Placental pericyte (primary cell): Measurements from ENCODE around the gene MAU2. TPM values are rescaled to one million over a fixed set of nuclear protein-coding genes. Genes with fewer than 3 reads are reported as not detected.

Experiments
- total RNA-seq: library from RNA; depleted of rRNA; stranded (reverse); fragments of >200 nt; gene quantifications from 2 replicates; pipeline ENCODE4 v1.2.3, GENCODE V29; 2012

The MAU2 gene, protein sequence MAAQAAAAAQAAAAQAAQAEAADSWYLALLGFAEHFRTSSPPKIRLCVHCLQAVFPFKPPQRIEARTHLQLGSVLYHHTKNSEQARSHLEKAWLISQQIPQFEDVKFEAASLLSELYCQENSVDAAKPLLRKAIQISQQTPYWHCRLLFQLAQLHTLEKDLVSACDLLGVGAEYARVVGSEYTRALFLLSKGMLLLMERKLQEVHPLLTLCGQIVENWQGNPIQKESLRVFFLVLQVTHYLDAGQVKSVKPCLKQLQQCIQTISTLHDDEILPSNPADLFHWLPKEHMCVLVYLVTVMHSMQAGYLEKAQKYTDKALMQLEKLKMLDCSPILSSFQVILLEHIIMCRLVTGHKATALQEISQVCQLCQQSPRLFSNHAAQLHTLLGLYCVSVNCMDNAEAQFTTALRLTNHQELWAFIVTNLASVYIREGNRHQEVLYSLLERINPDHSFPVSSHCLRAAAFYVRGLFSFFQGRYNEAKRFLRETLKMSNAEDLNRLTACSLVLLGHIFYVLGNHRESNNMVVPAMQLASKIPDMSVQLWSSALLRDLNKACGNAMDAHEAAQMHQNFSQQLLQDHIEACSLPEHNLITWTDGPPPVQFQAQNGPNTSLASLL
- 46.0 and 48.8 TPM in 2 replicates for total RNA-seq

DNA sequence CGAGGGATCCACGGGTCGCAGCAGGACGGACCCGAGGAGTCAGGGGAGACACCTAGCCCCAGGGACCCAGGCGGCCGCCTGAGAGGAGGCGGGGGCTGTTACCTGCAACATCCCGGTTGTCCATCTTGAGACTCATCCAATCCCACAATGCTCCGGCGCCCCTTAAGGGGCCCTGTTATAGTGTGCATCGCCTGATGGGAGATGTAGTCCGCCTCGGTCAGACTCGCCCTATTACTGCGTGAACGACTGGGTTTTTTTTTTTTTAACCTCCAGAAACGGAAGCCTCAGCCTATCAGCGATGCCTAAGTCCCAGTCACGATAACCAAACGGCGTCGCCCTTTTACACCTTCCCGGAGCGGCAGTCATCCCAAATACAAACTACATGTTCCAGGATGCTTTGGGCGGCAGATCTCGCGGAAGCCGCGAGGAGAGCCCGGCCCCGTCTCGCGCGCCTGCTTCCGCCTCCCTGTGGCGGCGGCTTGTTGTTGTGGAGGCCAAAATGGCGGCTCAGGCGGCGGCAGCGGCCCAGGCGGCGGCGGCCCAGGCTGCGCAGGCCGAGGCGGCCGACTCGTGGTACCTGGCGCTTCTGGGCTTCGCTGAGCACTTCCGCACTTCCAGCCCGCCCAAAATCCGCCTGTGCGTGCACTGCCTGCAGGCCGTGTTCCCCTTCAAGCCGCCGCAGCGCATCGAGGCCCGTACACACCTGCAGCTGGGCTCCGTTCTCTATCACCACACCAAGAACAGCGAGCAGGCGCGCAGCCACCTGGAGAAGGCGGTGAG lies at the start of gene MAU2, which contains the start of gene SUGP1:
TSS of gene MAU2 (plus strand) at position 469 of the 780 bp plus-strand sequence. CDS start at position 500, 31 bp downstream.
TSS of gene SUGP1 (minus strand) at position 149 of the 780 bp plus-strand sequence. CDS start at position 136, 13 bp downstream.

DNA sequence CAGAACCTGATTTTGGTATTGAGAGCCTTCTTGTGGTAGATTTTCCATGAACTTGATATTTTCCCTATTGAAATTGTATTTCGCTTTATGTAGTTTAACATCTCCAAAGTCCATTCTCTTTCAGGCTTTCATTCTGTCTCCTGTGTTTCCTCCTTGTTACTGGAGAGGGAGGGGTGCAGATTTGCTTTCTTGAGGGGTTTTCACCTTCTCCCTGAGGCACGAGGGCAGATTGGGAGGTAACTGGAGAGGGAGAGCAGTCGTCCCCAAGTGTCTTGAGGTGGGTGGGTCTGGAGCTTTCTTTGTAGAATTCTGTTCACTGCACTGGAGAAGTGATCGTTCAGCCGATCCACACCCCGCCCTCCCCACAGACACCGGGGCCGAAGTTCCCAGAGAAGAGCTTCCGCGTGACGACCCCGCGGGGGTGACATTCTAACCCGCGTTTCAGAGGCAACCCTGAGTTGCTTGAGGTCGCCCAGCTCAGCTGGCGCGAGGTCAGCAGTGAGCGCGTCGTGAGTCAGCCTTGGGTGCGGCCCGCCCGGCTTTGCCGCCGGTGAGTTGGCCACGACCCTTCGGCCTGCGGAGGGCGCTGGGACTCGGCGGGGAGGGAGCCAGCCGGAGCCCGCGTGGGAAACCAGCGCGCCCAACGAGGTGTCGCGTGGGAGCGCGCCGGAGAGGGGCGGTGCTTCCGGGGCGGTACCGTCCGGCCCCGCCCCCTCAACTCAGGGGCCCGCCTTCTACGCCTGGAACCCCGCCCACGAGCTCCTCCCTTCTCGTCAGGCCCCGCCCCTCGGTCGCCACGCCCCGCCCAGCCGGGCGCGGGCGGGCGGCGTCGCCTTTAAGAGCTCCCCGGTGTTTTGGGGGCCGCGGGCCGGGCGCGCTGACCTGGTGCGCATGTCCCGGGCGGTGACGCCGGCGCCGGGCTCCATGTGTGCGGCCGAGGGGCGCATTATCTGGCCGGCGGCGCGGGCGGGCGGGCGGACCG lies 84.5 kb downstream of the MAU2 start, which contains the start of gene GATAD2A:
TSS of gene GATAD2A (plus strand) at position 797 of the 982 bp plus-strand sequence. CDS start 59,671 bp downstream, outside the sequence.

Other genes starting within 250 kb of the MAU2 start
- gene TMEM161A, start 182.4 kb upstream of the MAU2 start, total RNA-seq = 16.0 and 25.6 TPM in 2 replicates
- gene MEF2B, start 150.6 kb upstream of the MAU2 start, total RNA-seq = 0.22 TPM in 1 of 2 replicates, not detected in the other
- 16.6 and 22.6 TPM in 2 replicates for gene BORCS8, start 128.7 kb upstream of the MAU2 start, total RNA-seq
- gene RFXANK, start 128.6 kb upstream of the MAU2 start, total RNA-seq = 59.0 and 87.5 TPM in 2 replicates
- gene NR2C2AP, start 117.4 kb upstream of the MAU2 start, total RNA-seq = 2.4 and 11.6 TPM in 2 replicates
- gene NCAN, start 108.9 kb upstream of the MAU2 start, total RNA-seq = under 0.01 TPM in 1 of 2 replicates, not detected in the other
- 1.1 and 2.8 TPM in 2 replicates for gene TM6SF2, start 47.5 kb upstream of the MAU2 start, total RNA-seq
- 35.0 and 44.8 TPM in 2 replicates for gene SUGP1, start 320 bp upstream of the MAU2 start, total RNA-seq
- gene GATAD2A, start 84.8 kb downstream of the MAU2 start, total RNA-seq = 61.7 and 121 TPM in 2 replicates
- 0.86 and 3.7 TPM in 2 replicates for gene TSSK6, start 194.7 kb downstream of the MAU2 start, total RNA-seq
- 62.0 and 185 TPM in 2 replicates for gene NDUFA13, start 195.4 kb downstream of the MAU2 start, total RNA-seq
- 0.57 and 0.66 TPM in 2 replicates for gene YJEFN3, start 208.1 kb downstream of the MAU2 start, total RNA-seq
- gene CILP2, start 217.4 kb downstream of the MAU2 start, total RNA-seq = 0.14 and 0.22 TPM in 2 replicates